Stimulated activated CD4-positive, alpha-beta T cell treated with anti-CD3 and anti-CD28 coated beads, Interleukin-2, amount 100 ng/mL, for 24 hours (primary cell): ENCODE data around the gene GTF2A1L.

Source experiments
- DNase-seq, 2 donors: peaks; one replicate each; pipeline ENCODE4 v3.0.0-alpha.2; 2020

Gene GTF2A1L

DNA sequence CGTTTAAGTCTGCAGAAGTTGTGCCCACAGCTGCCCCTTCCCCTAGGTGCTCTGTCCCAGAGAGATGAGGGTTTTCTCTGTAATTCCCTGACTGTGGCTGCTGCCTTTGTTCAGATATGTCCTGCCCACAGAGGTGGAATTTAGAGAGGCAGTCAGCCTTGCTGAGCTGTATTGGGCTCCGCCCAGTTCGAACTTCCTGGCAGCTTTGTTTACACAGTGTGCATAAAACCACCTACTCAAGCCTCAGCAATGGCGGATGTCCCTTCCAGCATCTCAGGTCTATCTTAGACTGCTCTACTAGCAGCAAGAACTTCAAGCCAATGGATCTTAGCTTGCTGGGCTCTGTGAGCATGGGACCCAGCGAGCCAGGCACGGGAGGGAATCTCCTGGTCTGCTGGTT lies 89.8 kb downstream of the GTF2A1L start:
- no peak for DNase-seq

DNA sequence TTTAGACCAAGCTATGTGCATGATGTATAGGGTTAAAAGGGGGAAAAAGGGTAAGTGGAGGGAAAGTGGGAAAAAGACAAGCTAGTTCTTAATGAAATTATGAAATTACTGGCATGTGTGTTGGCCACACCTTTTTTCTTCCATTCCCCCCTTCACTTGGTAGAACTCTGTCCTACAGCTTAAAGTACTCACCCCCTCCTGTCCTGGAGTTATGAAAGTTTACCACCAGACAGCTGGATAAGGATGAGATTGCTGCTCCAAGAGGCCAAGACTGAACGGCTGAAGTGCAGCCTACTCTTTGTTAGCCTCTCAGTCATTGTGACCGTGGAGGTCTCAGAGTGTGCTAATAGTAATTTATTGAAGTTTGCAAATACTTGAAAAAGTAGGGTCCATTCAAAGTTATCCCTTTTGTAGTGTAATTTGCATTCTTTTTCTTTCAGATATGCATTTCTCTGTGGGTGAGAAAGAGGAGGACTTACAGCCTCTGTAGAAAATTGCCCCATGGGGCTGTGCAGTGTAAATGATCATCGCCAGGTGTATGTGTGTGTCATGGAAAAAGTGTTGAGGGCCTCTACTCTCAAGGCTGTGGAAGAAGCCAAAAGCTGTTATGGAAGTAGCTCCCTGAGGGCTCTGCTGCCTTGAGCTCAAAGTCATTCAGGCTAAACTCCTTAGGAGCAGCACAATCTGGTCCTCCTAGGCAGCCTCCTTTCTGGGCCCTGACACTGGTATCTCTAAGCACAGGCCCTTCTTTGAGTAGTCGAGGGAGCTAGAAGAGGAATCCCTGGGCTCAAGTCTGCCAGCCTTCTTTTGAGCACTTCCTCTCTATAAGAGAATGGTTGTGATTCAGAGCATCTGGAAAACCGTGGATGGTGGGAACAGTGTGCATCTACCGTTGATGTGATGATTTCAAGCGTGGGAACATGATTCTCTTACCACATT lies 91.7 kb downstream of the GTF2A1L start:
- DNase-seq, result no peak

DNA sequence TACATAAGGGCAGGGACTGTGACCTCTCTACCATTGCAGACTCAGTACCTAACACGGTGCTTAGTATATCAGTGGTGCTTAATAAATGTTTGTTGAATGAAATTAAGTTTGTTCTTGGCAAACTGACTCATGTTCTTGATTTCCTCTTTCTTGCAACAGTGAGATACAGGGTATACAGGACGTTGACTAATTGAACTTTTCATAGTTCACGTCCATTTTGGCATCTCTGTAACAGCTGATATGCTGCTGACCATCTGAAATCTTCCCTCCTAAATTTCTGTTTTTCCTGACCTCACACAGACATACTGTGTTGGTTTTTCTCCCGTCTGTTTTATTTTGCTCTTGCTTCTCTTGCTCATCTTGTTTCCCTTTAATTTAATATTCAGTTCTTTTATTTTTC lies 93.7 kb downstream of the GTF2A1L start:
- DNase-seq, result no peak

DNA sequence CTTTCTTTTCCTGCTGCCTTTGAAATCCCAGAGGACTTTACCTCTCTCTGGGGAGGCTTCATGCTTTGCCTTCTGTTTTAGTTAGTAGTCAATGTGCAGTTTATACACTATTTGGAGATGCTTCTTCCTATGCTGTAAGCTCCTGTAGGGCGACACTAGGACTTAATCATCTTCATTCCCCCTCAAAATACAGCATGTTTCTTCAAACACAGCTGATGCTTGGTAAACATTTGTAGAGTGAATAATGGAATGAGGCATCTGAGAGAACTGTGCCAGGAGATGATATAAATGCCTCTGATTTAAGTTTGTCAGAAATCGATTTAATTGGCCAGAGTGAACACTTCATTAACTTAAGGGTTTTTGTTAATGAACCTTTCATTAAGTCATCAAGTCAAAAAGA lies 94.5 kb downstream of the GTF2A1L start:
- DNase-seq, result no peak

DNA sequence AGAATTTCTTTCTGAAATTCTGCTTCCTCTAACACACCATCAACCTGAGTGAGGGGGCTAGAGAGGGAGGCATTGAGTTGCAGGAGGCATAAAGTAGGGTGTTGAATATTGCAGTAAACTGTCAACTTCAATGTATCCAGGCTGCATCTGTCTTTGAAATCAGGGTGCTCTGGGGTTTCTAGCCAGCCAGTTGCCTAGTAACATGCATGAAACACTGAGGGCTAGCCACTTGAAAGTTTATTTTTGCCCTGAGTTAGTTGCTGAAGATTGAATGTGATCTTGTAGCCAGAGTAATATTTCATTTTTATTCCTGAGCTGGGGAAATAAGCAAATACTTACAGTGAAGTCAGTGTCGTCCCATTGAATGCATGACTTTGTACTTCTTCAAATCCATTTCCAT lies 96.0 kb downstream of the GTF2A1L start:
- DNase-seq, result no peak

DNA sequence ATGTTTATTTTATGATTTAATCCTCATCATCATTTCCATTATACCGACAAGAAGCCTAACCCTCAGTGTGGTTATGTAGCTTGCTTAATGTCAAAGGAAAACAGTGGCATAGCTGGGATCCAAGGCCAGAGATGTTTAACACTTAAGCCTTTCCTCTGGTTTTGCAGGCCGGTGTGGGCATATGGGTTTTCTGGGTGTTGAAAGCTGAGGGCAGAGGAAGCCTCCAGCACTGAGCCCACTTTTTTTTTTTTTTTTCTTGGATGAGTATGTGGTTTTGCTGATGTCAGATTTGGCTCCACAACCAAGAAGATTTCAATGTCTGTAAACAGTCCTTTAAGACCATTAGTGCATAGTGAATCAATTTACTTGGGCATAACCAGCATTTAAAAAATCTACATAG lies 96.6 kb downstream of the GTF2A1L start:
- no peak for DNase-seq

DNA sequence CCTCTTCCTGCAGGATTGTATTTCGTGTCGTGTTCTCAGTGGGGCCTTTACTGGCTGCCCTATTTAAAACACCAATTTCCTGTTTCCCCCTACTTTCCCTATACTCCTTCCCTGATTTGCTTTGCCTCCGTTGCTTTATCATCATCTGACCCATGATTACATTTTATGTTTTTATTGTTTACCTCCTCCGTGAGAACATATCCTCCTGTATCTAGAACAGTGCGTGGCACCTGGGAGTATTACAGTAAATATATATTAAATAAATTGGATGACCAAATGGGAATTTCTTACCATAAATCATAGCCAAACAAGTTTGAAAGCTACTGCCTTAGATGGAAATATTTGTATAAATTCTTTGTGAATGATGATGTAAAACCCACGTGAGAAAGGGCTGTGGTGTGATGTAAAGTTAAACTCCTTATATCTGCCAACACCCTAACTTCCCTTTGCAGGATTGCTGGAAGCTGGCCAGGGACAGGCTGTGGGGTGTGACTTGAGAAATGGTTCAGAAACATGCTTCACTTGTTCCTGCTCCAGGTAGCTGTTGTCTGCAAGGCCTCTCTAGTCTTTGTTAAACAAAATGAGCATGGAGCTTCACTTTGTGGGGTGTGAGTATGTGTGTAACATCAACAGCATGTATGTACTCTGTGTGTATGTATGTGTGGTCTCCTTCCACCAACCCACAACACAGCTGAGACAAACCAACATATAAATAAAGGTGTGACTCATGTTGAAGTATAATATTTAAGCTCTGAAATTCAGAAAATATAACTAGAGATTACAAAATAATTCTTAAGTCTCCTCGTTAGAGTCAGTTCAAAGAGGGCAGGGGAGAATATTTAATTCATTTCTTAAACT lies 97.6 kb downstream of the GTF2A1L start:
- DNase-seq, result no peak

DNA sequence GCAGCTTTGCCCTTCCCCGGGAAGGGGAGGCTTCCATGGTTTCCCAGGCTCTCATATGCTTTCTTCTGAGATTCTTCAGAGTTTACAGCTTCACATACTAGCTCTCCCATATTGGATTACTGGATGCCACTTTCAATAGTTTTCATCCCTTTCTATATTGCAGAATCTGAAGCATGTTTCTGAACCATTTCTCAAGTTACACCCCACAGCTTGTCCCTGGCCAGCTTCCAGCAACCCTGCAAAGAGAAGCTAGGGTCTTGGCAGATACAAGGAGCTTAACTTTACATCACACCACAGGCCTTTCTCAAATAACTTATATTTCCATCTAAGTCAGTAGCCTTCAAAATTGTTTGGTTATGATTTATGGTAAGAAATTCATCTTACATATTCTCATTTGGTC lies 98.3 kb downstream of the GTF2A1L start:
- DNase-seq, result no peak

DNA sequence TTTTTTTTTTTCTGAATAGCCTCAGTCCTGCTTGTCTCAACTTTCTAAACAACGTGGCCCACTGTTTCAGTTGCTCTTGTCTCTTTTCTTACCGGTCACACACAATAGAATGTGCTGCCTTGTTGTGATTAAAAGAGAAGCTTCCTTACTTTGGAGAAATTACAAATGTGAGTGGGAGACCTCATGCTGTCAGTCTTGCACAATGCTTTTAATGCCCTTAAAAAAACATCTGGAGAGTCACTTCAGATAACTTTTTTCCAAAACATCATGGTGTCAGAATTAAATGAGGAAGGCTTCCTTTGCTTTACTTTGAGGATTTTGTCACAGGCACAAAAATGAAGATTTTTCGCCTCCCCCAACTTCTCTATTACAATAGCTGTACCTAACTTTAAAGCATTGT lies 100.2 kb downstream of the GTF2A1L start:
- no peak for DNase-seq

DNA sequence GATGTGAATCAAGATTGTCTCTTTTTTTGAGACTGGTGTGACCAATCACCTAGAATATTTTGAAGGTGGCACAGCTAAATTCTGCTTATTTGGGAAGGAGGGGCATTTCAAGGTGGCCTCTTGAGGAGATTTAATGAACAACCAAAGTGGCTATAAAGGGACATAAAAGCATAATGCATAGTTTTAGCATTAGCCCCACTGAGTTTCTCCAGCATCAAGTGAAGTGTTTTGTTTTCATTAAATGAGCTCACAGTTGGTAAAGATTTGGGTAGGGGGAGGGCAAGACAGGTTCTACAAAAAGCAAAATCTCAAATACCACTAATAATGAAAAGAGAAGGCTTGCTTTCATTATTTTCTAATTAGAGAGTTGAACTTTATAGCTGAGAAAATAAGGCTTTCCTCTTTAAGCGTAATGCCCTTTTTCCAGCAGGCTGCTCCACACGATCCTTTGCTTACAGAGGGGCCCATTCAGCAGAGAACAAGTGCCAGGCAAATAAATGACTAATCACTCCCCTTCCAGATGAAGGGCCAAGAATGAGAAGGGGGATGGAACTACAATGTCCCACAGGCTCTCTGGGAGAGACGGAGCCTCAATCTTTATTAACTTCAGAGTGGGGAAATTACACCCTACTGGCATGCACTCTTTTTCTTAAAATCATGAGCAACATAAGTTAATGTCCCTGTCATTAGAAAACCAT lies 102.0 kb downstream of the GTF2A1L start:
- DNase-seq, result no peak

DNA sequence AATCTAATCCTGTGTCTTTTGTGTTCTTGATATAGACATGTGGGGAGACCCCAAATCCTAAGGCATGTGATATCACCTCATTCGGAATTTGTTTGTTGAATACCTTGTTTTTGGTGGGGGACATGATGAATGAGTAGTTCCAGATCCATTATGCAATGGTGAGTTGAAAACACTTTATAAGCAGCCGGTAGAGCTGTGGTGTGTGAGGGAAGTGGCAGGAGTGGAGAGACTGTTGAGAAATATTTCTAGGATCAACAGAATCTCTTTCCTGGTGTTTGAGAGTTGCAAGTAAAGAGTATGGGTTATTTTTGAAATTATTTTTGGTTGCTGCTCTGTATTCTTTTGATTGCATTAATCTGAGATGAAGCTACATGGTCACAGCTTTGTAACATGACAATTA lies 103.5 kb downstream of the GTF2A1L start:
- DNase-seq, result no peak

DNA sequence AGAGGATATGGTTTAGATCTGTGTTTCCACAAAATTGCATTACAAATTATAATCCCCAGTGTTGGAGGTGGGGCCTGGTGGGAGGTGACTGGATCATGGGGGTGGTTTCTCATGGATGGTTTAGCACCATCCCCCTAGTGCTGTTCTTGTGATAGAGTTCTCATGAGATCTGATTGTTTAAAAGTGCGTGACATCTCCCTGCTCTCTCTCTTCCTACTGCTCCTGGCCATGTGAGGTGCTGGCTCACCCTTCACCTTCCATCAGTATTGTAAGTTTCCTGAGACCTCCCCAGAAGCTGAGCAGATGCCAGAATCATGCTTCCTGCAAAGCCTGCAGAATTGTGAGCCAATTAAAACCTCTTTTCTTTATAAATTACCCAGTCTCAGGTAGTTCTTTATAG lies 104.7 kb downstream of the GTF2A1L start:
- no peak for DNase-seq

DNA sequence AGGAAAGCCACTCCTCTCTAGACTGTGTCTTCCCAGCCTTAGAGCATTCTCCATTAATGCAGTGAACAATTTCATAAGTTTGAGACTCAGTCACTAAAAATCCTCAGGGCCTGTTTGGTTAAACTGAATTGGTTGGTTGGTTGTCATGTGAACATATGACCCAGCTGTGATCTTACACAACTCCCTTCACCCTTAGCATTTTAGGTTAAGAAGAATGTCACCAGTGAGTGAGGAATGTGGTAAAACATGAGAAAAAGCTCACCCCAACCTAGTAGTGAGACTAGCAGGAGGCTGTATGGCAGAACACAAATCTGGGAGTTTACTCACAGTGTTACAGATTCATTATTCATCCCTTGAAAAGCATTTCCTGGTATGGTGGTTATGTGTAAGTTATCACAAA lies 105.5 kb downstream of the GTF2A1L start:
- no peak for DNase-seq

DNA sequence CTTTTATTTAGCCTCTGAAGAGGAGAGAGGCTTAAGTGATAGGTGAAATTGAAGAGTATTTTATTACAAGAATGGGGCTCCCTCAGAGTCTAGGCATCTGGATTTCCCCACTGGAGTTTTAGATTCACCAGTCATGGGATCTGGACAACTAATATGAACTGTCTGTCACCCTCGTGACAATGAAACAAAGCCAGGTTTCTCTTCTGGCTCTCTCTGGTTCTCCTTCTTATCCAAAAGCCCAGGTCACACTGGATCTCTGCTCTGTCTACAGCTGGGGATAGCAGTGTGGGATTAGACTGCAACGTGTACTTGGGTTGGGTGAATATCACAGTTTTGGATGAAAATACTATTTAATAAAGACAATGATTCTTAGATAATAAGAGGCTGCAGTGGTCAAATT lies 106.6 kb downstream of the GTF2A1L start:
- DNase-seq, result no peak

DNA sequence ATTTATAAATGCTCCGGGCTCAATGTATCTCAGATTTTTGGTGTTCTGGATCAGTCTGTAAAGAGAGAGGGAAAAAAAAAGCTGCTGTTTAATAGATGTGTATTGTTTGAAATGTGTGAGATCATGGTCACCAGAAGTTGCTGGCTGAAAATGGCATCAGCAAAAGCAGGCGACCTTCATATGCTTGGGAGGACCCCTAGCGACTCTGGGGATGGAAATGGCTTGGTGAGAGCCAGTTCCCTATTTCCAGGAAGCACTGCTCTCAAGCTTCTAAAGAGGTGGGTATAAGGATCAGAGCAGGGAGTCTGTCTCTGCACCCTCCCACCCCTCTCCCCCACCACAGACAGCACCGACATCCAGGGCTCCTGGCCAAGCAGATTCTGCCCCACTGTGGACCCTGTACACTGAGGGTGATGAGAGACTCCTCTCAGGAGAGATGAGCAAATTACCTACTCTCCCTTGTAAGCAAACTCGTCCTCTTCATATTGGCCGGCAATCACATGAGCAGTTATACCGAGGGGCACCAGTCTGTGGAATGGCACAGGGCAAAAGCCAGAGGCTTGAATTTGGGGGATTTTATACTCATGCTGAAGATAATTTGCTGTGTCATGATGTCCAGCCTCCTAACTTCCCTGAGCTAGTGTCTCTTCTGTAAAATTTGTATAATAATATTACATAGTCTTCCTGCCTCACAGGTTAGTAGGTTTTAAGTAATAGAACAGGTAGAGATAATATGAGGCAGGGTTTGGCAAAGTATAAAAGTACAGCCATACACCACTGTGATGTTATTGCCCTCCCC lies 108.2 kb downstream of the GTF2A1L start:
- DNase-seq, result no peak

DNA sequence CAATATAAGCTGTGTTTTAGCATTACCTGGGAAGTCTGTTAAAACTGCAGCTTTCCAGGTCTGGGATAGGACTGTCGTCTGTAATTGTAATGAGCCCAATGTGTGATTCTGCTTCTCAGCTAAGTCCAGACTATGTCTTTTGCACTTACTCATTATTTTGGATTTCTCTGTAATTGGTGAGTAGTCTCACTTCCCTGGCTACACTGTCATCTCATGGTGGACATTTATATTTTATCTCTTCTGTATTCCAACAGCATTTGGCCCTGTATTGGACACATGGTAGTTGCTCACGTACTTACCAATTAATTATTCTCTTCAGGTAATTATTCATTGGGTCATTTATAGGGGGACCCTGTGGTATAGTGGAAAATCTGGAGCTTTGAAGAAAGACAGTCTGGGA lies 109.9 kb downstream of the GTF2A1L start:
- no peak for DNase-seq

DNA sequence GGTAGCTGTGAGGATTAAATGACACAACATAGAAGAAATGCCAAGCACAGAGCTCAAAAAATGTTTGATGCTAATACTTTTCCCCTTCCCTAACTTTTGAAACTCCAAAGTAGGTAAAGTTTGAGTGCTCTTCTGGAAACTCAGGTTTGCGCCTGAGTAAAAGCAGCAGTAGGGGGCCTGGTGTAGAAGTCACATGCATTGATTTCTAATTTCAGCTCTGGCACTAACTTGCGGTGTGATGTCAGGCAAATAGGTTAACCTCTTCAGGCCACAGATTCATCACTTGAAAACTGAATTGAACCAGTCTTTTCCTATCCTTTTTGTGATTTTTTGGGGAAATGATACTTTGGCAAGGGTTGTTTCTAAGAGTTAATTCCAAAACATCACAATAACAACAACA lies 110.6 kb downstream of the GTF2A1L start:
- no peak for DNase-seq

DNA sequence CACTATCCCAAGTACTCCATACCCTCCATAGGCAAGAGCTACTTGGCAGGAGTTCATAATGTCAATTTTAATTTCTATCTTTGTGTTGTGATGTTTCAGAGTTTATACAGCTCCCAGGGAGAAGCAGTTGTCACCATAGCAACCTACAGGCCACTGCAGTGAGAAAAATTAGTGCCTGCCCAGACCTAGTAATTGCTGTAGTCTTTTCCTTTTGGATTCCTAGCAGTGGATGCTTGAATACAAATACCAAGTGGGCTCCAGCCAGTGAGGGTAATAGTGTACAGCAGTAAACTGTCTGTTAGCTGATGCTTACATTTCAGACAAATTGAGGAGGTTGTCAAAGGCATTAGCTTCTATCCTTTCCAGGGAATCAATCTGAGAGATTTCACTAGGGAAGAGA lies 111.2 kb downstream of the GTF2A1L start:
- no peak for DNase-seq
